ENCODE measurements around the gene BIVM.
"Not testable (repeated sequence)": the region's sequence is repeated elsewhere in the genome, so short reads cannot be mapped to it uniquely, and the experiment has no call there.

The BIVM gene, protein sequence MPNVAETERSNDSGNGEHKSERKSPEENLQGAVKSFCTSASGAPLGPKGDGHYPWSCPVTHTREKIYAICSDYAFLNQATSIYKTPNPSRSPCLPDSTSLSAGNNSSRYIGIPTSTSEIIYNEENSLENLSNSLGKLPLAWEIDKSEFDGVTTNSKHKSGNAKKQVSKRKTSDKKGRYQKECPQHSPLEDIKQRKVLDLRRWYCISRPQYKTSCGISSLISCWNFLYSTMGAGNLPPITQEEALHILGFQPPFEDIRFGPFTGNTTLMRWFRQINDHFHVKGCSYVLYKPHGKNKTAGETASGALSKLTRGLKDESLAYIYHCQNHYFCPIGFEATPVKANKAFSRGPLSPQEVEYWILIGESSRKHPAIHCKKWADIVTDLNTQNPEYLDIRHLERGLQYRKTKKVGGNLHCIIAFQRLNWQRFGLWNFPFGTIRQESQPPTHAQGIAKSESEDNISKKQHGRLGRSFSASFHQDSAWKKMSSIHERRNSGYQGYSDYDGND

GRCh38 chr13:102798581-102799425 lies at the start of gene BIVM, which contains the start of gene POGLUT2:
Gene BIVM (plus strand): TSS chr13:102799119. CDS start chr13:102807268, 8,149 bp downstream.
Gene POGLUT2 (minus strand): TSS chr13:102798976. CDS start chr13:102798670, 306 bp downstream.
- peak; percentile 51 to 52 for DNase-seq

GRCh38 chr13:102751886-102752285 lies 47.0 kb upstream of the BIVM start:
- DNase-seq, result no peak

- no peak for DNase-seq
Observed at GRCh38 chr13:102757006-102757405, 41.9 kb upstream of the BIVM start.

DNA sequence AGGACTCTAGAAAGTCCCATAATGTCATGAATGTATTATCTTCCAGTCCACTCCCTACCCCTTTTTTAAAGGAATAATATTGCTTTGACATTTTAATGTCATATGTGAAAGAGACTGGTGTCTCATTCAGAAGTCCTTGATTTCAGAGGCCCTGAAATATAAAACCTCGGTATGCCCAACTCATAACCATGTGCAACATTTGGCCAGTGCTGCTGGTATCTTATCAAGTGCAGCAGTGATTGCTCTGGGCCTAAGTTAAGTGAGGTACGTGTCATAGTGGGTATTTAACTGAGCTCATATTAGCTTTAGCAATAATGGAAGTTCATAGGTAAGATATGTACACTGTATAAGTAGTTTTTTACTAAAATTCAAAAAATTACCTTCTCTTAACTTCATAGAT lies 40.1 kb upstream of the BIVM start:
- DNase-seq, result no peak

DNA sequence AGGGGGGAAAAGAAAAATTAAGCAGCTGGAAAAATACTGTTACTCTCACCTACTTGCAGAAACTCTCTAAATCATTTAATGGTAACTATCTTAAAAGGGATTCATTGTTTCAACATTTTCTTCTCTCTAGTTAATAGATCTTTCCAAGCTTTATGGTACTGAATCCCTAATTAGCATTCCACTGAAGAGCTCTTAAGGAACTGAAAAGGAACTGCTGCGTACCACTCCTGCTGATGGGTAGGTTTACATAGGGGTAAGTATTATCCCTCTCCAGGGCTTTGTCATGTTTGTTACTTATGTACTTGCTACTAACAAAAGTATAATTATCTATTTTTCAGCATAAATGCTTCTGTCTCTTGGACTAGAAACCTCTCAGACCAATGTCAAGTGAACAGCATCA lies 37.8 kb upstream of the BIVM start:
- no peak for DNase-seq

- DNase-seq, result no peak
Observed at GRCh38 chr13:102763741-102764140, 35.2 kb upstream of the BIVM start.

- no peak for DNase-seq
Observed at GRCh38 chr13:102768909-102769308, 30.0 kb upstream of the BIVM start.

DNA sequence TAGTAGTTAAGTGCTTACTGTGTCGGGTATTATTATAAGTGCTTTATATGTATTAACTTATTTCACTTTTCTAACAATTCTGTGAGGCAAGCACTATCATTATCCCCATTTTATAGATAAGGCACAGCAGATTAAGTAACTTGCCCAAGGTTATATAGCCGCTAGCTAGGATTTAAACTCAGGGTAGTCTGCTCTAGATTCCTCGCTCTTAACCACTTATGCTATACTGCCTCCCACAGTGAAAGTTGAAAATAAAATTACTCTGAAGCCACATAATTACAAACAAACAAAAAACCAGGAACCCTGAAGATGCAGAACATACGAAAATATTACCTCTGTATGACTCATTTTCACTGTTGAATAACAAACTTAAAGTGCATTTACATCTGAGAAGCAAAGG lies 29.2 kb upstream of the BIVM start:
- no peak for DNase-seq

DNA sequence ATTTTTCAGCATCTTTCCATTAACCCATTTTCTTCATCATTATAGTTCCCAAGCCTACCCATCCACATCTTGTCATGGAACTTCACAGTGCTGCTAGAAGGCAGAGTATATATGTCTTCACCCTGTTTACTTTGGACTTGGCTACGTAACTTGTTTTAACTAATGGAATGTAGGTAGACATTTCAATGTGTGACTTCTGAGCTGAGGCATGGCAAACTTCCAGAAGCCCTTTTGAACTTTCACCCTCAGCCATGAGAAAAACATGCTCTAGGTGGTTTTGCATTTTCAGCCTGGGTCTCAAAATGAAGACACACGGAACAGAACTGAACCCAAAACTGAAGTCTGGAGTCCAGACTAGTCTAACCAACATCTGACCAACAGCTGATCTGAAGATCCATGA lies 28.5 kb upstream of the BIVM start:
- DNase-seq, result no peak

DNA sequence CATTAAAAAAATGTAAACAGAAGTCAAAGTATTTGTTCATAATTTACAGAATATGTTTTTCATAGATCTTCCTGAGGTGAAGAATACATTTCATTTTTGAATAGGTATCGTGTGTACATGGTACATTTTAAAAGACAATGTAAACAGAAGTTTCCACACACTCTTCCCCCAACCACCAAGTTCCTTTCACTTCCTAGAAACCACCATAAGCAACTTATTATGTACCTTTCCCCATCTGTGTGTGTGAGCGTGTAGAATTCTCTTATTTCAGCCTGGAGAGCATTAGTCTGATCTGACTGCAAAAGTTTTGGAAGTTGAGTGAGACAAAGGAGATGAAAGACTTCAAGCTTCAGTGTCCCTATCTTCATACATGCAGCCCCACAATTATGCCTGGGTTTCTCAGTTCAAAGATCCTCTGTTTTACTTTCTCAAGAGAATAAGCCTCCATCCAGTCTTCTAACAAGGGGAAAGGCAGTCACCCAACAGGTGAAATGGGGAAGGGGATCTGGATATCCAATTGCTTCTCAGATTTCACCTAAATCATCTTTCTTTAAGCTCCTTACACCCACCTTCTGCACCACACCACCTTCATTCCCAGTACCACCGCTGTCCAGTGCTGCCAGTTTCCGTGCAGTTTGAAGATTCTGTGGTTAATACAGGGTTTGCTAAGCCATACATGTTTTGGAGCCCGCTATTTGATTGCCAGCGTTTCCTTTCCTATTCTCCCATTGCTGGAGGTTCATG lies 27.4 kb upstream of the BIVM start:
- DNase-seq, result no peak

- DNase-seq, result no peak
Observed at GRCh38 chr13:102772042-102772425, 26.9 kb upstream of the BIVM start.

- DNase-seq, result peak; percentile 79 to 81
Observed at GRCh38 chr13:102773441-102774213, 25.3 kb upstream of the BIVM start, which contains the start of gene TEX30. Gene TEX30 (minus strand): TSS chr13:102773786. CDS start chr13:102770026, 3,760 bp downstream.

DNA sequence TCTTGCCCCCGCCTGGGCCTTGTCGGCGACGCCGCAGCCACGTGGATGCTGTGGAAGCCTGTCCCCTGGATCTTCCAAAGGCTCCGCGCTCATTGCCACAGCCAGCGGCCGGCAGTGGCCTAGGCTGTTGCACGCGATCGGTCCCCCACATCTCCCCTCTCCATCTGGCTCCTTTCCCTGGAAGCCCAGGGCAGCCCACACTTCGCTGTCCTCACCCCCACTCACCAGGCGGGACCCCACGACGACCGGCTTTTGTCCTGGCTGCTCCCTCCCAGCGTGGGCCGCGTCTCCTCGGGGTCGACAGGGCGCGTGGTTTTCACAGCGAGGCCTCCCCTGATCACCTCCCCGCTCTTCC lies 24.7 kb upstream of the BIVM start:
- peak in 1 of 2 experiments; percentile 11 for DNase-seq

GRCh38 chr13:102774591-102775520 lies 24.1 kb upstream of the BIVM start:
- DNase-seq, result no peak

DNA sequence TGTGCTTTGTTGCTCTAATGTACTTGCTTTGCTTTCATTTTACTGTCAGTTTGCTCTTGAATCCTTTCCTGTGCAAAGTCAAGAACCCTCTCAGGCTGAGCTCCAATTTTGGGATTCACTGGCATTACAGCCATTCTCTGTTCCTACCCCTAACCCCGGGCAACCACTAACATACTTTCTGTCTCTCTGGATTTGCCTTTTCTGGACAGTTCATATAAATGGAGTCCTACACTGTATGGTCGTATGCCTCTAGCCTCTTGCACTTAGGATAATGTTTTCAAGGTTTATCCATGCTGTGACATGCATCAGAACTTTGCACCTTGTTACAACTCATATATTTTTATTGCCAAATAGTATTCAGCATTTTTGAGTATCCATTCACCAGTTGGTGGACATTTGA lies 22.6 kb upstream of the BIVM start:
- DNase-seq, result no peak

GRCh38 chr13:102777736-102778135 lies 21.2 kb upstream of the BIVM start:
- DNase-seq, result no peak

GRCh38 chr13:102779436-102780159 lies 19.3 kb upstream of the BIVM start:
- no peak for DNase-seq

- not testable (repeated sequence) for DNase-seq
Observed at GRCh38 chr13:102780656-102781055, 18.3 kb upstream of the BIVM start.

DNA sequence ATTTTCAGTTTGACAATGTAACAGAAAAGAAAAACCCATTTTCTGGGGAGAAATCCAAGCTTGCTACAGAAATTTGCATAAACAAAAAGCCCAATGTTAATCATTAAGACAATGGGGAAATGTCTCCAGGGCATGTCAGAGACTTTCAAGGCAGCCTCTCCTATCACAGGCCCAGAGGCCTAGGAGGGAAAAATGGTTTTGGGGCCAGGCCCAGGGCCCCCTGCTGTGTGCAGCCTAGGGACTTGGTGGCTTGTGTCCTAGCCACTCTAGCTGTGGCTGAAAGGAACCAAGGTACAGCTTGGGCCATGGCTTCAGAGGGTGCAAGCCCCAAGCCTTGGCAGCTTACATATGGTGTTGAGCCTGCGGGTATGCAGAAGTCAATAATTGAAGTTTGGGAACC lies 17.3 kb upstream of the BIVM start:
- DNase-seq, result no peak

DNA sequence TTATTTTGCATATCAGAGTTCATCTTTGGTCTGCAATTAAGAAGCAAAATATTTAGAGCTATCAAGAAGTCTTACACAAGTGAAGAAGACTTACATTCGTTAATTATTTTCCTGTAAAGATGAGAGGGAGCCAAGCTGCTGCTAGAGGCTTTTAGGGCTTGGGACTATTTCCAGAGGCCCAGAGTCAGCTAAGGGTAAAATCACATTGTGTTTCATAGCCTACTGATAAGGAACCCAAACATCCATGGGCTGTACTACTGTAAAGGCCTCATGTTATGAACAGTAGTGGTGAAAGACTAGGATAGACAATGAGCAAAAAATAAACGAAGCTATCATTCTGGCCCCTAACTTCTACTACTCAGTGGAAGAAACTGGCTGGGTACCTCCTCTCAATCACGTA lies 14.4 kb upstream of the BIVM start:
- DNase-seq, result no peak

Measured in activated CD4-positive, alpha-beta T cell treated with anti-CD3 and anti-CD28 coated beads, Interleukin-2, amount 50 U/mL, for 4 hours (primary cell).